Measurements from ENCODE around the gene RNF31.

The RNF31 gene

GRCh38 chr14:24143511-24143910, 3.8 kb upstream of the RNF31 start:
- TF ChIP-seq SPI1 (IDR thresholded peaks at IDR 0.05; ENCODE audit: borderline replicate concordance, low read depth) (no peak), REST (IDR thresholded peaks at IDR 0.05; ENCODE audit: insufficient replicate concordance, low read depth) (no peak), POLR2AphosphoS5 (IDR thresholded peaks at IDR 0.05; ENCODE audit: low read depth) (no peak), CTCF (IDR thresholded peaks at IDR 0.05; ENCODE audit: insufficient read depth, low read length) (no peak), GABPA (IDR thresholded peaks at IDR 0.05; ENCODE audit: low read depth) (no peak)
- no peak overlapping the region for H3K27ac ChIP-seq (replicated peaks)
- no peak for DNase-seq (ENCODE audit: low read depth in 1 of 2, low spot score in 1 of 2)
- no peaks in the 10 kb centered on the region for H3K27me3 ChIP-seq (ENCODE audit: insufficient read depth, poor library complexity, severe bottlenecking)
- H3K4me3 ChIP-seq (replicated peaks; ENCODE audit: insufficient read depth, low read length), result no peak overlapping the region

- no peak overlapping the region for H3K27ac ChIP-seq (replicated peaks)
- H3K27me3 ChIP-seq (ENCODE audit: insufficient read depth, poor library complexity, severe bottlenecking), result no peaks in the 10 kb centered on the region
- no peak overlapping the region for H3K4me3 ChIP-seq (replicated peaks; ENCODE audit: insufficient read depth, low read length)
- no peak for TF ChIP-seq CTCF (IDR thresholded peaks at IDR 0.05; ENCODE audit: insufficient read depth, low read length)
- no peak for TF ChIP-seq SPI1 (IDR thresholded peaks at IDR 0.05; ENCODE audit: borderline replicate concordance, low read depth)
- no peak for TF ChIP-seq REST (IDR thresholded peaks at IDR 0.05; ENCODE audit: insufficient replicate concordance, low read depth)
- TF ChIP-seq GABPA (IDR thresholded peaks at IDR 0.05; ENCODE audit: low read depth), result no peak
- TF ChIP-seq POLR2AphosphoS5 (IDR thresholded peaks at IDR 0.05; ENCODE audit: low read depth), result no peak
- DNase-seq (ENCODE audit: low read depth in 1 of 2, low spot score in 1 of 2), result no peak
These were observed 2.8 kb upstream of the RNF31 start for GRCh38 chr14:24144451-24144850.

GRCh38 chr14:24145219-24145618, 2.1 kb upstream of the RNF31 start:
- no peak overlapping the region for H3K27ac ChIP-seq (replicated peaks)
- peak overlapping the region; percentile 96 for H3K4me3 ChIP-seq (replicated peaks; ENCODE audit: insufficient read depth, low read length)
- no peaks in the 10 kb centered on the region for H3K27me3 ChIP-seq (ENCODE audit: insufficient read depth, poor library complexity, severe bottlenecking)
- TF ChIP-seq CTCF (IDR thresholded peaks at IDR 0.05; ENCODE audit: insufficient read depth, low read length) (no peak), POLR2AphosphoS5 (IDR thresholded peaks at IDR 0.05; ENCODE audit: low read depth) (no peak), REST (IDR thresholded peaks at IDR 0.05; ENCODE audit: insufficient replicate concordance, low read depth) (no peak), SPI1 (IDR thresholded peaks at IDR 0.05; ENCODE audit: borderline replicate concordance, low read depth) (no peak), GABPA (IDR thresholded peaks at IDR 0.05; ENCODE audit: low read depth) (no peak)
- no peak for DNase-seq (ENCODE audit: low read depth in 1 of 2, low spot score in 1 of 2)

Data from HL-60 (cell line).